GM23248 (cell line): ENCODE results near the gene RNF144B. TPM values are rescaled to one million over a fixed set of nuclear protein-coding genes. Genes with fewer than 3 reads are reported as not detected.

Source experiments
- DNase-seq: peaks from one replicate; pipeline ENCODE4 v3.0.0-alpha.2; 2015
- H2AFZ ChIP-seq: fragments of 200-600 bp; sonication (generic); 2 replicates; pipeline ENCODE4 v1.6.1; 2016; ENCODE audit warnings: antibody characterized with exemption
- H3F3A ChIP-seq: fragments of 200-600 bp; sonication (generic); 2 replicates; pipeline ENCODE4 v1.6.1; 2016; ENCODE audit warnings: mild to moderate bottlenecking, antibody characterized with exemption, mixed run types; ENCODE audit not compliant: insufficient read depth
- H3K27ac ChIP-seq: fragments of 200-600 bp; sonication (generic); 2 replicates; pipeline ENCODE4 v1.5.1; 2016; ENCODE audit warnings: mild to moderate bottlenecking
- H3K27me3 ChIP-seq: fragments of 200-600 bp; sonication (generic); replicated peaks from 2 replicates; pipeline ENCODE4 v1.6.1; 2016; ENCODE audit warnings: mild to moderate bottlenecking; ENCODE audit not compliant: insufficient read depth
- H3K36me3 ChIP-seq: fragments of 200-600 bp; sonication (generic); 2 replicates; pipeline ENCODE4 v1.6.1; 2016; ENCODE audit warnings: low read depth, mild to moderate bottlenecking
- H3K4me1 ChIP-seq: fragments of 200-600 bp; sonication (generic); 2 replicates; pipeline ENCODE4 v1.6.1; 2016; ENCODE audit warnings: mild to moderate bottlenecking; ENCODE audit not compliant: insufficient read depth
- H3K4me2 ChIP-seq: fragments of 200-600 bp; sonication (generic); one replicate; pipeline ENCODE4 v1.6.1; 2016; ENCODE audit warnings: mild to moderate bottlenecking; ENCODE audit not compliant: unreplicated experiment
- H3K4me3 ChIP-seq: fragments of 200-600 bp; sonication (generic); 2 replicates; pipeline ENCODE4 v1.5.1; 2016; ENCODE audit warnings: mild to moderate bottlenecking
- H3K79me2 ChIP-seq: fragments of 200-600 bp; sonication (generic); 2 replicates; pipeline ENCODE4 v1.6.1; 2016; ENCODE audit warnings: mild to moderate bottlenecking; ENCODE audit not compliant: insufficient read depth
- H3K9ac ChIP-seq: fragments of 200-600 bp; sonication (generic); 2 replicates; pipeline ENCODE4 v1.6.1; 2016; ENCODE audit warnings: mild to moderate bottlenecking
- H3K9me2 ChIP-seq: fragments of 200-600 bp; sonication (generic); 2 replicates; pipeline ENCODE4 v1.6.1; 2016; ENCODE audit warnings: mixed run types, mild to moderate bottlenecking, moderate library complexity; ENCODE audit not compliant: insufficient read depth
- H3K9me3 ChIP-seq: fragments of 200-600 bp; sonication (generic); one replicate; pipeline ENCODE4 v1.6.1; 2017; ENCODE audit warnings: low read depth
- H4K20me1 ChIP-seq: fragments of 200-600 bp; sonication (generic); 2 replicates; pipeline ENCODE4 v1.6.0; 2016; ENCODE audit not compliant: insufficient read depth
- EZH2 ChIP-seq: fragments of 200-600 bp; sonication (generic); IDR thresholded peaks from 2 replicates; pipeline ENCODE4 v1.6.1; 2018; ENCODE audit warnings: antibody characterized with exemption, mild to moderate bottlenecking; ENCODE audit not compliant: insufficient read depth, poor library complexity, severe bottlenecking
- EZH2phosphoT487 ChIP-seq: fragments of 200-600 bp; sonication (generic); IDR thresholded peaks from 2 replicates; pipeline ENCODE4 v1.6.1; 2018; ENCODE audit warnings: antibody characterized with exemption, moderate library complexity, mild to moderate bottlenecking, low read depth; ENCODE audit not compliant: insufficient read depth
- WGBS, 2 experiments: methylation state at CpG; one replicate each; pipeline ENCODE4 v1.1.6; 2015 to 2017; ENCODE audit warnings: low lambda C conversion rate in 2 of 2, low coverage in 1 of 2; ENCODE audit errors: missing lambda C conversion rate in 2 of 2; 5-methylcytosine and 5-hydroxymethylcytosine counted together
- in situ Hi-C: fragments of 300-500 bp; cut with MboI; formaldehyde crosslinking; loops from 2 replicates; pipeline ENCODE4 v1.15.0; 2020
- polyA plus RNA-seq: library from polyadenylated mRNA; unstranded; fragments of >200 nt; fragmentation: Nextera tagmentation; extraction: Ambion mirVana; gene quantifications from 2 replicates; pipeline ENCODE4 v1.2.1, GENCODE V29; 2016
- total RNA-seq: library from RNA; depleted of rRNA; stranded (reverse); fragments of >200 nt; shearing (Covaris generic); gene quantifications from 2 replicates; pipeline ENCODE4 v1.2.3, GENCODE V29; 2014

The RNF144B gene
- total and polyA plus RNA-seq, 2 experiments from 2014 or later, result 2.6 to 3.5 TPM

DNA sequence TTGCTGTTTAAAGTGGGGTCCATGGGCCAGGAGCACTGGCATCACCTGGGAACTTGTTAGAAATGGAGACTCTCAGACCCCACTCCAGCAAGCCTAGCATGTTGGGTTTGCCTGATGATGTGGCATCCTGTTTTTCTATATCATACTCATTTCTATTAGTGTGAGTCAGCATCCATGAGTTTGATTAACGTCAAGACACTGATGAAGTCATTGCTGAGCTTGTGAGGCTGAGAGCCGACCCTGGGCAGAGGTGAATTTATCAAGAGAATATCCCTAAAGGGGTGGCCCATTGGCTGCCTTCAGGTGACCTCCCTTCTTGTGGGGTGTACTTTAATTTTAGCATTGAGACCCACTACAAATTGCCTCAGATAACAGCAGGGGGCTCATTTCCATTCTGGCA, 43.4 kb upstream of the RNF144B start:
- H3K27me3 ChIP-seq, result no peaks in the 10 kb centered on the region
- H3K36me3 ChIP-seq, result no peaks in the 10 kb centered on the region
- no peaks in the 10 kb centered on the region for H4K20me1 ChIP-seq
- 14 to 17% methylated on average over 2 of the region's 2 CpGs for WGBS, 2 experiments
- peak overlapping the region; percentile 37; the same call in 1 of the 2 replicates for H2AFZ ChIP-seq
- no peak for TF ChIP-seq EZH2
- TF ChIP-seq EZH2phosphoT487, result no peak
- H3K9me2 ChIP-seq, result no peaks in the 10 kb centered on the region
- in situ Hi-C loops, result no loop called here
- no peak overlapping the region for H3K4me2 ChIP-seq
- no peak overlapping the region for H3K27ac ChIP-seq
- no peak overlapping the region for H3K4me3 ChIP-seq
- H3F3A ChIP-seq, result no peaks in the 10 kb centered on the region
- no peaks in the 10 kb centered on the region for H3K9me3 ChIP-seq
- H3K79me2 ChIP-seq, result no peaks in the 10 kb centered on the region
- H3K4me1 ChIP-seq, result no peaks in the 10 kb centered on the region
- no peak overlapping the region for H3K9ac ChIP-seq
- DNase-seq, result peak; percentile 74

GRCh38 chr6:18347021-18347577, 40.1 kb upstream of the RNF144B start:
- Histone ChIP-seq H4K20me1 (no peaks in the 10 kb centered on the region), H3K9me2 (no peaks in the 10 kb centered on the region), H3K4me1 (peaks cover 6% of the 10 kb centered on the region), H3K27me3 (no peaks in the 10 kb centered on the region), H2AFZ (no peak overlapping the region), H3K79me2 (no peaks in the 10 kb centered on the region), H3F3A (no peaks in the 10 kb centered on the region), H3K9me3 (no peaks in the 10 kb centered on the region), H3K9ac (no peak overlapping the region), H3K36me3 (no peaks in the 10 kb centered on the region), H3K27ac (no peak overlapping the region), H3K4me2 (no peak overlapping the region), H3K4me3 (no peak overlapping the region)
- 91 to 93% methylated on average over 4 of the region's 4 CpGs for WGBS, 2 experiments
- in situ Hi-C loops, result no loop called here
- no peak for TF ChIP-seq EZH2phosphoT487
- TF ChIP-seq EZH2, result no peak
- peak; percentile 14 for DNase-seq

- in situ Hi-C loops, result no loop called here
- H3K27ac ChIP-seq, result no peak overlapping the region
- no peaks in the 10 kb centered on the region for H4K20me1 ChIP-seq
- no peaks in the 10 kb centered on the region for H3F3A ChIP-seq
- no peak overlapping the region for H3K4me2 ChIP-seq
- no peak for TF ChIP-seq EZH2
- no peak for TF ChIP-seq EZH2phosphoT487
- no peak overlapping the region for H2AFZ ChIP-seq
- H3K9me2 ChIP-seq, result no peaks in the 10 kb centered on the region
- no peak overlapping the region for H3K9ac ChIP-seq
- H3K27me3 ChIP-seq, result no peaks in the 10 kb centered on the region
- peaks cover 6% of the 10 kb centered on the region for H3K4me1 ChIP-seq
- no peaks in the 10 kb centered on the region for H3K79me2 ChIP-seq
- no peak overlapping the region for H3K4me3 ChIP-seq
- 69 to 73% methylated on average over 2 of the region's 2 CpGs for WGBS, 2 experiments
- no peak for DNase-seq
- H3K36me3 ChIP-seq, result no peaks in the 10 kb centered on the region
- no peaks in the 10 kb centered on the region for H3K9me3 ChIP-seq
Measured at GRCh38 chr6:18347866-18348265, 39.3 kb upstream of the RNF144B start.

GRCh38 chr6:18349386-18349785, 37.8 kb upstream of the RNF144B start:
- peaks cover 6% of the 10 kb centered on the region for H3K4me1 ChIP-seq
- H3K36me3 ChIP-seq, result no peaks in the 10 kb centered on the region
- H3F3A ChIP-seq, result no peaks in the 10 kb centered on the region
- no peaks in the 10 kb centered on the region for H3K9me2 ChIP-seq
- no peak overlapping the region for H3K9ac ChIP-seq
- TF ChIP-seq EZH2 (no peak), EZH2phosphoT487 (no peak)
- H3K4me3 ChIP-seq, result no peak overlapping the region
- in situ Hi-C loops, result no loop called here
- no peaks in the 10 kb centered on the region for H3K27me3 ChIP-seq
- no peak overlapping the region for H3K4me2 ChIP-seq
- no peak overlapping the region for H3K27ac ChIP-seq
- peak; percentile 9 for DNase-seq
- no peaks in the 10 kb centered on the region for H3K79me2 ChIP-seq
- no peaks in the 10 kb centered on the region for H3K9me3 ChIP-seq
- no peaks in the 10 kb centered on the region for H4K20me1 ChIP-seq
- no peak overlapping the region for H2AFZ ChIP-seq

- no peak for DNase-seq
- Histone ChIP-seq H3K4me1 (peaks cover 6% of the 10 kb centered on the region), H3F3A (no peaks in the 10 kb centered on the region), H4K20me1 (no peaks in the 10 kb centered on the region), H3K9me2 (no peaks in the 10 kb centered on the region), H3K27me3 (no peaks in the 10 kb centered on the region), H3K9me3 (no peaks in the 10 kb centered on the region), H3K79me2 (no peaks in the 10 kb centered on the region), H3K36me3 (no peaks in the 10 kb centered on the region), H2AFZ (no peak overlapping the region), H3K27ac (no peak overlapping the region), H3K4me3 (no peak overlapping the region), H3K4me2 (no peak overlapping the region), H3K9ac (no peak overlapping the region)
- no peak for TF ChIP-seq EZH2phosphoT487
- TF ChIP-seq EZH2, result no peak
- in situ Hi-C loops, result no loop called here
- WGBS, 2 experiments, result 82 to 84% methylated on average over 4 of the region's 4 CpGs
Measured at GRCh38 chr6:18350271-18350670, 36.9 kb upstream of the RNF144B start.
